WTC11 (cell line): ENCODE data around the gene CHST14. TPM values are rescaled to one million over a fixed set of nuclear protein-coding genes. Genes with fewer than 3 reads are reported as not detected.

Source experiments
- ATAC-seq: fragments of 200-7000 bp; cut with Tn5 transposase; 2 replicates; pipeline ENCODE4 v1.10.0; 2021; ENCODE audit warnings: mild to moderate bottlenecking, moderate library complexity
- CTCF ChIA-PET: fragments of 300-600 bp; sonication (Branson Sonifier 250); formaldehyde crosslinking; loops from one replicate; lab custom pipeline; 2021; ENCODE audit warnings: antibody characterized with exemption; lab: Charles Lee
- POLR2A ChIA-PET: fragments of 350-600 bp; sonication (Branson Sonifier 250); formaldehyde crosslinking; loops from one replicate; lab custom pipeline; 2021; ENCODE audit warnings: antibody characterized with exemption; lab: Charles Lee
- DNase-seq: peaks from one replicate; pipeline ENCODE4 v3.0.0; 2021; ENCODE audit warnings: low spot score
- H3K27ac Mint-ChIP-seq: 2 replicates; pipeline ENCODE4 v1.8.0; 2021; ENCODE audit warnings: mixed read lengths
- H3K27me3 Mint-ChIP-seq: 2 replicates; pipeline ENCODE4 v1.8.0; 2021; ENCODE audit warnings: low read depth, mild to moderate bottlenecking, moderate library complexity, mixed read lengths
- H3K36me3 Mint-ChIP-seq: 2 replicates; pipeline ENCODE4 v1.8.0; 2021; ENCODE audit warnings: mixed read lengths
- H3K4me1 Mint-ChIP-seq: 2 replicates; pipeline ENCODE4 v1.8.0; 2022; ENCODE audit warnings: mixed read lengths
- H3K4me3 Mint-ChIP-seq: 2 replicates; pipeline ENCODE4 v1.8.0; 2021; ENCODE audit warnings: mild to moderate bottlenecking, moderate library complexity, mixed read lengths
- H3K9me3 Mint-ChIP-seq: 2 replicates; pipeline ENCODE4 v1.8.0; 2021; ENCODE audit warnings: mixed read lengths
- ATF1 ChIP-seq: sonication (generic); formaldehyde crosslinking; IDR thresholded peaks from 2 replicates; pipeline ENCODE4 v1.8.1; 2023; ENCODE audit warnings: mild to moderate bottlenecking, moderate library complexity, missing genetic modification reagents
- FOXP1 ChIP-seq: sonication (generic); formaldehyde crosslinking; IDR thresholded peaks from 2 replicates; pipeline ENCODE4 v1.8.0; 2022; ENCODE audit warnings: missing genetic modification reagents, mild to moderate bottlenecking, moderate library complexity, borderline replicate concordance
- GRHL2 ChIP-seq: fragments of 250-450 bp; sonication (Bioruptor Pico); IDR thresholded peaks from 2 replicates; pipeline ENCODE4 v1.8.0; 2022; ENCODE audit warnings: mild to moderate bottlenecking, moderate library complexity; ENCODE audit not compliant: insufficient replicate concordance, severe bottlenecking
- JUN ChIP-seq: sonication (generic); formaldehyde crosslinking; IDR thresholded peaks from 2 replicates; pipeline ENCODE4 v1.8.0; 2023; ENCODE audit warnings: mild to moderate bottlenecking, missing genetic modification reagents
- MAX ChIP-seq: sonication (generic); formaldehyde crosslinking; IDR thresholded peaks from 2 replicates; pipeline ENCODE4 v1.8.0; 2022; ENCODE audit warnings: mild to moderate bottlenecking, missing genetic modification reagents
- NFATC4 ChIP-seq: fragments of 250-450 bp; sonication (Bioruptor Pico); IDR thresholded peaks from 2 replicates; pipeline ENCODE4 v1.9.0; 2021; ENCODE audit warnings: mild to moderate bottlenecking
- NR1H2 ChIP-seq: sonication (generic); formaldehyde crosslinking; IDR thresholded peaks from 2 replicates; pipeline ENCODE4 v1.9.0; 2021; ENCODE audit warnings: mild to moderate bottlenecking, moderate library complexity, missing genetic modification reagents
- SOX15 ChIP-seq: fragments of 250-450 bp; sonication (Bioruptor Pico); IDR thresholded peaks from 2 replicates; pipeline ENCODE4 v1.9.0; 2021; ENCODE audit warnings: mild to moderate bottlenecking
- TCF7 ChIP-seq: sonication (generic); formaldehyde crosslinking; IDR thresholded peaks from 2 replicates; pipeline ENCODE4 v1.8.0; 2022; ENCODE audit warnings: mild to moderate bottlenecking, low read depth, missing genetic modification reagents, moderate library complexity
- TEAD1 ChIP-seq: sonication (generic); formaldehyde crosslinking; IDR thresholded peaks from 2 replicates; pipeline ENCODE4 v1.8.0; 2022; ENCODE audit warnings: mild to moderate bottlenecking, missing genetic modification reagents
- ZBTB21 ChIP-seq: sonication (generic); formaldehyde crosslinking; IDR thresholded peaks from 2 replicates; pipeline ENCODE4 v1.8.1; 2023; ENCODE audit warnings: mild to moderate bottlenecking, missing genetic modification reagents, borderline replicate concordance
- ZNF317 ChIP-seq: sonication (generic); formaldehyde crosslinking; IDR thresholded peaks from 2 replicates; pipeline ENCODE4 v1.8.1; 2023; ENCODE audit warnings: low read depth, mild to moderate bottlenecking, moderate library complexity, missing genetic modification reagents, borderline replicate concordance
- total RNA-seq: library from RNA; stranded (reverse); gene quantifications from 3 replicates; pipeline ENCODE4 v1.2.3, GENCODE V29; 2021
- TF ChIP-seq, protein P1 (sequence below): fragments of 250-450 bp; sonication (Bioruptor Pico); IDR thresholded peaks from 2 replicates; pipeline ENCODE4 v2.1.2; 2022; ENCODE audit warnings: mild to moderate bottlenecking, moderate library complexity
- TF ChIP-seq, protein P2 (sequence below): fragments of 250-450 bp; sonication (Bioruptor Pico); IDR thresholded peaks from 2 replicates; pipeline ENCODE4 v1.9.0; 2021; ENCODE audit warnings: mild to moderate bottlenecking
- TF ChIP-seq, protein P3 (sequence below): fragments of 250-450 bp; sonication (Bioruptor Pico); conservative IDR thresholded peaks from 2 replicates; pipeline ENCODE4 v1.9.0; 2021; ENCODE audit warnings: mild to moderate bottlenecking
- TF ChIP-seq, protein P4 (sequence below): sonication (generic); formaldehyde crosslinking; IDR thresholded peaks from 2 replicates; pipeline ENCODE4 v1.8.0; 2023; ENCODE audit warnings: mild to moderate bottlenecking, missing genetic modification reagents

CHST14 gene
- total RNA-seq, 1 experiment from 2014 or later = 21.3 TPM

- TF ChIP-seq ZBTB21 (CRISPR knock-in tag) (no peak), ATF1 (no peak)
- TF ChIP-seq, protein P1, sequence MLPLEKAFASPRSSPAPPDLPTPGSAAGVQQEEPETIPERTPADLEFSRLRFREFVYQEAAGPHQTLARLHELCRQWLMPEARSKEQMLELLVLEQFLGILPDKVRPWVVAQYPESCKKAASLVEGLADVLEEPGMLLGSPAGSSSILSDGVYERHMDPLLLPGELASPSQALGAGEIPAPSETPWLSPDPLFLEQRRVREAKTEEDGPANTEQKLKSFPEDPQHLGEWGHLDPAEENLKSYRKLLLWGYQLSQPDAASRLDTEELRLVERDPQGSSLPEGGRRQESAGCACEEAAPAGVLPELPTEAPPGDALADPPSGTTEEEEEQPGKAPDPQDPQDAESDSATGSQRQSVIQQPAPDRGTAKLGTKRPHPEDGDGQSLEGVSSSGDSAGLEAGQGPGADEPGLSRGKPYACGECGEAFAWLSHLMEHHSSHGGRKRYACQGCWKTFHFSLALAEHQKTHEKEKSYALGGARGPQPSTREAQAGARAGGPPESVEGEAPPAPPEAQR = no peak
- TF ChIP-seq, protein P2, sequence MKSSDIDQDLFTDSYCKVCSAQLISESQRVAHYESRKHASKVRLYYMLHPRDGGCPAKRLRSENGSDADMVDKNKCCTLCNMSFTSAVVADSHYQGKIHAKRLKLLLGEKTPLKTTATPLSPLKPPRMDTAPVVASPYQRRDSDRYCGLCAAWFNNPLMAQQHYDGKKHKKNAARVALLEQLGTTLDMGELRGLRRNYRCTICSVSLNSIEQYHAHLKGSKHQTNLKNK (CRISPR knock-in tag) = no peak
- TF ChIP-seq, all 79 proteins: peak for 0
Measured at GRCh38 chr15:40495516-40495915, 24.7 kb downstream of the CHST14 start (continued).

DNA sequence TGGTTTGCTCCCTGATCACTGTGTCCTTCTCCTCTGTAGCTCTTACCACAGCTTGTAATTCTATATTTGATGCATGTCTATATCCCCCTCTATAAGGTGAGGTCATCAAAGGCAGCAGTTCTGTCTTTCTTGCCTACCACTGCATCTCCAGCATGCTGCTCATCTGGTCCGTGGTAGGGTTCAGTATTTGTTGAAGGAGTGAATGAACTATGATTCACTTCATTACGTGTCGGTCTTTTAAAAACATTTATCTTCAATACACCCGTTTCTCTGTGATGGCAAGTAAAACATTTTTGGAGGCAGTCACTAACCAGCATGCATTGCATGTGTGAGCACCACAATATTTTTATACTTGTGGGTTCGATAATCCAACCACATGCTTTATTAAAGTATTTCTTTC, 27.6 kb downstream of the CHST14 start:
- Mint-ChIP-seq H3K9me3 (no peaks in the 10 kb centered on the region), H3K27ac (no peak overlapping the region; the same call in 1 of the 2 replicates), H3K27me3 (peaks cover 6% of the 10 kb centered on the region), H3K4me1 (no peaks in the 10 kb centered on the region), H3K36me3 (no peaks in the 10 kb centered on the region), H3K4me3 (no peak overlapping the region)
- no peak for ATAC-seq
- POLR2A ChIA-PET = no interaction called here
- TF ChIP-seq SOX15 (CRISPR knock-in tag) (no peak), TCF7 (no peak)
- DNase-seq = no peak
- CTCF ChIA-PET = interaction anchor here (0.8 to 1.9 kb wide), 3 partner anchors 10 to 160 kb away, joined by 3 to 4 read pairs (median 3); no protein-coding TSS in a partner anchor

DNA sequence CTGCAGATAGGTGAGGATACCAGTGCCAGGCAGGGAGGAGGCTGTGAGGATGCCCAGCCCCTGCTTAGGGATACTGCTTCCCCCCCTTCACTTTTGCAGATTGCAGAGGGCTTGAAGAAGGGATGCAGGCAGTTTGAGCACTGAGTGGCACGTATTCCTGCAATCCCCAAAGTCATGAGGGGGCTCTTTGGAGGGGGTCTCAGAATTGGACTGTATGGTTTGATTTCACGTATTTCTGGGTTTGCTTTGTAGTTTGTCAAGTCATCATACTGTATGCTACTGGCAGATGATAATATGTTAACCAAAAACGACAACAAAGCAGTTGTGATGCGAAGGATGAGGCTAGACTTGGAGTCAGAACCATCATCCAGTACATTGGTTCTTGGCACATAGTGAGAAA, 28.1 kb downstream of the CHST14 start:
- POLR2A ChIA-PET = no interaction called here
- Mint-ChIP-seq H3K4me3 (no peak overlapping the region), H3K9me3 (no peaks in the 10 kb centered on the region), H3K27ac (no peak overlapping the region), H3K27me3 (peaks cover 6% of the 10 kb centered on the region), H3K4me1 (no peaks in the 10 kb centered on the region), H3K36me3 (no peaks in the 10 kb centered on the region)
- CTCF ChIA-PET = interaction anchor here (1.9 kb wide), 1 partner anchor 161 kb away, joined by 4 read pairs; no protein-coding TSS in a partner anchor
- DNase-seq (no peak), ATAC-seq (no peak)
- TF ChIP-seq NFATC4 (CRISPR knock-in tag) (no peak), ATF1 (no peak), ZNF317 (no peak), TEAD1 (CRISPR knock-in tag) (no peak), MAX (no peak), NR1H2 (CRISPR knock-in tag) (no peak), JUN (CRISPR knock-in tag) (no peak), GRHL2 (no peak), FOXP1 (CRISPR knock-in tag) (no peak)
- TF ChIP-seq, protein P3, sequence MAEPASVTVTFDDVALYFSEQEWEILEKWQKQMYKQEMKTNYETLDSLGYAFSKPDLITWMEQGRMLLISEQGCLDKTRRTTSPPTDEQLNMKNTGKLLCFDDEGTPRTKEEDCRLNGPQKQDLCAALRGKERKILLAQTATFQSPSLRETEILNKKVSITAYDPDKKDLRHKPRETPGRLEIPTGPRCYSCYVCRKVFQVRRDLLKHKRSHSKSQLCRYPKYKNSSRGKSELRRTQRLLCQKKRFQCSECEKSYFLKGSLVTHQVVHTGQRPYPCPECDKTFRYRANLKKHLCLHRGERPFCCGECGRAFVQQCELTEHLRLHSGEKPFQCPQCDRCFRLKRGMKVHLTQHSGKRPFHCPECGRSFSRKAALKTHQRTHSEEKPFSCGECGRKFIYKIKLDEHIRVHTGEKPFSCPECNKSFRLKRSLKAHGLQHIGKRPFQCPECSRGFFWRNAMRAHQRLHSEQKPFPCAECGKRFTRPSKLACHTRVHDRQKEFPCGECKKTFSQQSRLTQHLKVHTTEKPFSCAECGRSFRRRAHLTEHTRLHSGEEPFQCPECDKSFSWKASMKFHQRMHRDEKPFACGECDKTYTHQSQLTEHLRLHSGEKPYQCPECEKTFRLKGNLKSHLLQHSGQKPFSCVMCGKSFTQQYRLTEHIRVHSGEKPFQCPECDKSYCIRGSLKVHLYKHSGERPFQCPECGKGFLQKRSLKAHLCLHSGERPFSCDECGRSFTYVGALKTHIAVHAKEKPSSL (CRISPR knock-in tag) = no peak
- TF ChIP-seq, protein P4, sequence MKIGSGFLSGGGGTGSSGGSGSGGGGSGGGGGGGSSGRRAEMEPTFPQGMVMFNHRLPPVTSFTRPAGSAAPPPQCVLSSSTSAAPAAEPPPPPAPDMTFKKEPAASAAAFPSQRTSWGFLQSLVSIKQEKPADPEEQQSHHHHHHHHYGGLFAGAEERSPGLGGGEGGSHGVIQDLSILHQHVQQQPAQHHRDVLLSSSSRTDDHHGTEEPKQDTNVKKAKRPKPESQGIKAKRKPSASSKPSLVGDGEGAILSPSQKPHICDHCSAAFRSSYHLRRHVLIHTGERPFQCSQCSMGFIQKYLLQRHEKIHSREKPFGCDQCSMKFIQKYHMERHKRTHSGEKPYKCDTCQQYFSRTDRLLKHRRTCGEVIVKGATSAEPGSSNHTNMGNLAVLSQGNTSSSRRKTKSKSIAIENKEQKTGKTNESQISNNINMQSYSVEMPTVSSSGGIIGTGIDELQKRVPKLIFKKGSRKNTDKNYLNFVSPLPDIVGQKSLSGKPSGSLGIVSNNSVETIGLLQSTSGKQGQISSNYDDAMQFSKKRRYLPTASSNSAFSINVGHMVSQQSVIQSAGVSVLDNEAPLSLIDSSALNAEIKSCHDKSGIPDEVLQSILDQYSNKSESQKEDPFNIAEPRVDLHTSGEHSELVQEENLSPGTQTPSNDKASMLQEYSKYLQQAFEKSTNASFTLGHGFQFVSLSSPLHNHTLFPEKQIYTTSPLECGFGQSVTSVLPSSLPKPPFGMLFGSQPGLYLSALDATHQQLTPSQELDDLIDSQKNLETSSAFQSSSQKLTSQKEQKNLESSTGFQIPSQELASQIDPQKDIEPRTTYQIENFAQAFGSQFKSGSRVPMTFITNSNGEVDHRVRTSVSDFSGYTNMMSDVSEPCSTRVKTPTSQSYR (CRISPR knock-in tag) = no peak
